GM12878 (cell line): ENCODE data around the gene MEX3C. TPM values are rescaled to one million over a fixed set of nuclear protein-coding genes. Genes with fewer than 3 reads are reported as not detected.

Experiments
- ATAC-seq: fragments of 200-7000 bp; cut with Tn5 transposase; 3 replicates; pipeline ENCODE4 v1.9.1; 2020; ENCODE audit warnings: mild to moderate bottlenecking, moderate library complexity
- BruUV-seq: library from RNA; stranded (reverse); fragments of 400-500 nt; replicated peaks from 2 replicates; lab custom pipeline; 2021; lab: Mats Ljungman, UMichigan
- CTCF ChIA-PET: fragments of 300-600 bp; sonication (Branson Sonifier 250); formaldehyde crosslinking; extraction: SDS; loops from one replicate; lab custom pipeline; 2021; ENCODE audit warnings: inconsistent platforms; lab: Yijun Ruan, JAX
- POLR2A ChIA-PET: fragments of 350-600 bp; formaldehyde crosslinking; extraction: SDS; loops from one replicate; lab custom pipeline; 2021; ENCODE audit warnings: inconsistent platforms; lab: Charles Lee
- RAD21 ChIA-PET: fragments of 300-600 bp; sonication (Branson Sonifier 250); formaldehyde crosslinking; loops from one replicate; lab custom pipeline; 2023; ENCODE audit warnings: antibody characterized with exemption; ENCODE audit not compliant: unreplicated experiment; lab: Charles Lee
- SMC1A ChIA-PET: fragments of 300-600 bp; sonication (Branson Sonifier 250); formaldehyde crosslinking; loops from one replicate; lab custom pipeline; 2023; ENCODE audit not compliant: unreplicated experiment, uncharacterized antibody; lab: Charles Lee
- DNase-seq: peaks from one replicate; pipeline ENCODE4 v3.0.0-alpha.2; 2011; ENCODE audit warnings: low read depth, low spot score
- FAIRE-seq: peaks from 3 replicates; lab custom pipeline; 2011; peaks lifted over from hg19 to GRCh38; lab: Jason Lieb, UNC
- H2AFZ ChIP-seq: 2 replicates; pipeline ENCODE4 v1.6.0; 2011; ENCODE audit warnings: low read depth, low read length, control low read depth; ENCODE audit not compliant: control insufficient read depth
- H3K27ac ChIP-seq: 2 replicates; pipeline ENCODE4 v1.5.1; 2011; ENCODE audit warnings: control low read depth; ENCODE audit not compliant: control insufficient read depth, insufficient read depth
- H3K27me3 ChIP-seq, 2 experiments: replicated peaks in 1 of 2; 2 replicates each; pipeline versions ENCODE4 v1.6.0 to v1.6.1; 2011; ENCODE audit warnings: low read length in 1 of 2; ENCODE audit not compliant: control insufficient read depth in 2 of 2, insufficient read depth in 2 of 2
- H3K36me3 ChIP-seq, 2 experiments: 2 replicates each; pipeline ENCODE4 v1.5.1; 2011; ENCODE audit warnings: low read length in 1 of 2; ENCODE audit not compliant: control insufficient read depth in 2 of 2, insufficient read depth in 2 of 2
- H3K4me1 ChIP-seq: 2 replicates; pipeline ENCODE4 v1.6.1; 2011; ENCODE audit warnings: mild to moderate bottlenecking, low read length, moderate library complexity, mixed read lengths; ENCODE audit not compliant: control insufficient read depth, insufficient read depth
- H3K4me2 ChIP-seq: 2 replicates; pipeline ENCODE4 v1.6.0; 2011; ENCODE audit warnings: control low read depth; ENCODE audit not compliant: control insufficient read depth, insufficient read depth
- H3K4me3 ChIP-seq: fragments of 200-600 bp; sonication (generic); 2 replicates; pipeline ENCODE4 v1.5.1; 2016
- H3K79me2 ChIP-seq: 2 replicates; pipeline ENCODE4 v1.6.0; 2011; ENCODE audit warnings: low read length; ENCODE audit not compliant: control insufficient read depth, insufficient read depth
- H3K9ac ChIP-seq: 2 replicates; pipeline ENCODE4 v1.8.0; 2011; ENCODE audit warnings: low read length, control low read depth, mixed read lengths; ENCODE audit not compliant: control insufficient read depth, insufficient read depth
- H3K9me3 ChIP-seq: replicated peaks from 3 replicates; pipeline ENCODE4 v1.5.1; 2011; ENCODE audit warnings: mild to moderate bottlenecking, low read length; ENCODE audit not compliant: control insufficient read depth, insufficient read depth
- H4K20me1 ChIP-seq: 2 replicates; pipeline ENCODE4 v1.6.0; 2011; ENCODE audit not compliant: control insufficient read depth, insufficient read depth
- BHLHE40 ChIP-seq, 2 experiments: fragments of 450-650 bp in 1 of 2; IDR thresholded peaks; 2 replicates each; pipeline ENCODE4 v1.6.1; 2011 to 2017; ENCODE audit warnings: low read depth in 2 of 2, borderline replicate concordance in 1 of 2, improper control_type of control experiment in 1 of 2, low read length in 1 of 2, mild to moderate bottlenecking in 1 of 2
- ETV6 ChIP-seq, 2 experiments: fragments of 450-650 bp in 1 of 2; IDR thresholded peaks in 1 of 2; conservative IDR thresholded peaks in 1 of 2; 2 replicates each; pipeline ENCODE4 v1.6.1; 2014; ENCODE audit warnings: antibody characterized with exemption in 1 of 2, borderline replicate concordance in 1 of 2, low read depth in 1 of 2, mild to moderate bottlenecking in 1 of 2, moderate library complexity in 1 of 2
- GABPA ChIP-seq: IDR thresholded peaks from 2 replicates; pipeline ENCODE4 v1.6.1; 2014; ENCODE audit warnings: antibody characterized with exemption, low read depth, mild to moderate bottlenecking, inconsistent platforms
- MYC ChIP-seq: IDR thresholded peaks from 2 replicates; pipeline ENCODE4 v1.6.1; 2011; ENCODE audit warnings: mild to moderate bottlenecking, low read length, moderate library complexity, inconsistent platforms; ENCODE audit not compliant: insufficient read depth, insufficient replicate concordance, insufficient read length, severe bottlenecking
- NFIC ChIP-seq: IDR thresholded peaks from 2 replicates; pipeline ENCODE4 v1.6.1; 2012; ENCODE audit warnings: low read depth, mild to moderate bottlenecking, inconsistent platforms, low read length, moderate library complexity
- NRF1 ChIP-seq: conservative IDR thresholded peaks from 2 replicates; pipeline ENCODE4 v1.6.1; 2011; ENCODE audit warnings: mild to moderate bottlenecking, low read depth, low read length, improper control_type of control experiment
- RCOR1 ChIP-seq: conservative IDR thresholded peaks from 2 replicates; pipeline ENCODE4 v1.6.1; 2012; ENCODE audit warnings: low read depth, low read length, improper control_type of control experiment
- RFX5 ChIP-seq: IDR thresholded peaks from 2 replicates; pipeline ENCODE4 v1.6.1; 2011; ENCODE audit warnings: low read depth, low read length, improper control_type of control experiment
- TBL1XR1 ChIP-seq: IDR thresholded peaks from 2 replicates; pipeline ENCODE4 v1.6.1; 2012; ENCODE audit warnings: low read depth, low read length, improper control_type of control experiment
- WRNIP1 ChIP-seq: IDR thresholded peaks from 2 replicates; pipeline ENCODE4 v1.6.1; 2011; ENCODE audit warnings: low read depth, low read length, improper control_type of control experiment, borderline replicate concordance
- ZNF274 ChIP-seq: IDR thresholded peaks from one replicate; pipeline ENCODE4 v1.8.0; 2011; ENCODE audit not compliant: insufficient read length, insufficient read depth
- ZZZ3 ChIP-seq: IDR thresholded peaks from 2 replicates; pipeline ENCODE4 v1.6.1; 2011; ENCODE audit warnings: low read depth; ENCODE audit not compliant: control insufficient read depth, insufficient read length
- WGBS: methylation state at CpG from one replicate; pipeline ENCODE4 v1.1.6; 2016; ENCODE audit warnings: low lambda C conversion rate; ENCODE audit not compliant: insufficient replicate concordance, insufficient coverage; ENCODE audit errors: missing lambda C conversion rate; 5-methylcytosine and 5-hydroxymethylcytosine counted together
- in situ Hi-C: fragments of 300-500 bp; cut with MboI; formaldehyde crosslinking; loops from 9 replicates; pipeline ENCODE4 v1.14.3; 2018; ENCODE audit warnings: mixed read lengths
- intact Hi-C: fragments of 100-400 bp; cut with micrococcal nuclease; formaldehyde crosslinking; loops from one replicate; pipeline ENCODE4 v1.14.2; 2022; ENCODE audit not compliant: unreplicated experiment
- polyA plus RNA-seq, 11 experiments: library from polyadenylated mRNA; depleted of rRNA in 4 of 11; unstranded in 6 of 11; stranded (reverse) in 5 of 11; fragments of >200 nt; fragmentation: Nextera tagmentation in 4 of 11; fragmentation: Illumina TruSeq in 1 of 11; extraction: Ambion mirVana in 4 of 11; extraction: Trizol in 1 of 11; gene quantifications; 1 replicate in 1 of 11; 2 replicates in 10 of 11; pipeline versions ENCODE4 v1.2.1 to v1.2.3, GENCODE V29; 2011 to 2016; ENCODE audit warnings: inconsistent platforms in 2 of 11, missing spikeins in 2 of 11, low read depth in 1 of 11
- total RNA-seq, 4 experiments: library from RNA; depleted of rRNA in 3 of 4; stranded (reverse); fragments of >200 nt in 3 of 4; fragmentation: Illumina TruSeq in 1 of 4; extraction: Trizol in 1 of 4; gene quantifications; 2 replicates each; pipeline versions ENCODE4 v1.2.1 to v1.2.3, GENCODE V29; 2013 to 2021

MEX3C gene
- total and polyA plus RNA-seq, 10 of the 15 experiments (the other 5 are each of a cell fraction or from before 2014, with no cell fraction given): 6.7 to 48.8 (median 21.3) TPM

DNA sequence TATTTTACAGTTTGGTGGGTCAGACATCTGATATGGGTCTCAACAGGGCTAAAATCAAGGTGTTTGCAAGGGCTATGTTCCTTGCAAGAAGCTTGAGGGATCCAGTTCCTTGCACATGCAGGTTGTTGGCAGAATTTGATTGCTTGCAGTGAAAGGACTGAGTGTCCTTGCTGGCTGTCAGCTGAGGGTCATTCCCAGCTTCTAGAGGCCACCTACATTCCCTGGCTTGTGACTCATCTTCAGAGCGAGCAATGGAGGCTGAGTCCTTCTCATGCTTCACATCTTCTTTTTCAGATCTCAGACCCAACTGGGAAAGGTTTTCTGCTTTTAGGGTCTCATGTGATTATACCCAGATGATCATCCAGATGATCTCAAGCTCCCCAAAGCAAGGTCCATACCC, 12.4 kb downstream of the MEX3C start:
- no peak overlapping the region for H3K4me2 ChIP-seq
- TF ChIP-seq MYC (no peak), BHLHE40 (IDR thresholded peaks at IDR 0.05; ENCODE audit: borderline replicate concordance in 1 of 2, low read depth in 2 of 2, low read length in 1 of 2) (no peak), RFX5 (no peak), WRNIP1 (no peak), ZNF274 (no peak), TBL1XR1 (no peak), ZZZ3 (no peak), ETV6 (conservative IDR thresholded peaks at IDR 0.05 in 1 of 2, IDR thresholded peaks at IDR 0.05 in 1 of 2; ENCODE audit: borderline replicate concordance in 1 of 2, low read depth in 1 of 2) (no peak), NRF1 (no peak), NFIC (no peak), RCOR1 (no peak), GABPA (no peak)
- SMC1A ChIA-PET: interaction anchor here (1.0 to 7.4 kb wide), 5 partner anchors 8 to 31 kb away, joined by 3 to 79 read pairs (median 8); no protein-coding TSS in a partner anchor
- intact Hi-C loops (no loop called here), in situ Hi-C loops (no loop called here)
- no peak for ATAC-seq
- H3K4me3 ChIP-seq: no peak overlapping the region
- no peaks in the 10 kb centered on the region for H3K9me3 ChIP-seq
- WGBS: 100% methylated on average over 1 of the region's 1 CpG
- POLR2A ChIA-PET: interaction anchor here (5.3 kb wide), 1 partner anchor 11 kb away, joined by 47 read pairs; the partner anchor contains the start of gene MEX3C
- peaks cover 97% of the 10 kb centered on the region for H3K79me2 ChIP-seq
- no peaks in the 10 kb centered on the region for H3K27me3 ChIP-seq
- peaks cover 2 to 12% of the 10 kb centered on the region in 2 experiments; a peak in 3 of 4 replicates for H3K36me3 ChIP-seq
- no peak overlapping the region for H3K9ac ChIP-seq
- BruUV-seq: no TSS peak
- DNase-seq: no peak
- no peak for FAIRE-seq
- peaks cover 28% of the 10 kb centered on the region for H3K4me1 ChIP-seq
- no peak overlapping the region for H3K27ac ChIP-seq
- H2AFZ ChIP-seq: no peak overlapping the region
- CTCF ChIA-PET: interaction anchor here (1.3 kb wide), 1 partner anchor 52 kb away, joined by 3 read pairs; no protein-coding TSS in a partner anchor
- RAD21 ChIA-PET: interaction anchor here (3.1 kb wide), 1 partner anchor 11 kb away, joined by 17 read pairs; no protein-coding TSS in a partner anchor
- H4K20me1 ChIP-seq: no peaks in the 10 kb centered on the region
